Right ventricle myocardium superior (tissue), 1 donor: ENCODE data around the gene MIX23. TPM values are rescaled to one million over a fixed set of nuclear protein-coding genes. Genes with fewer than 3 reads are reported as not detected.
"Not testable (repeated sequence)": the region's sequence is repeated elsewhere in the genome, so short reads cannot be mapped to it uniquely, and the experiment has no call there.

ENCODE experiments used
- ATAC-seq: fragments of 200-7000 bp; cut with Tn5 transposase; one replicate; pipeline ENCODE4 v1.9.1; 2020; ENCODE audit warnings: mild to moderate bottlenecking; ENCODE audit not compliant: poor library complexity
- DNase-seq: peaks from one replicate; pipeline ENCODE4 v3.0.0-alpha.2; 2020
- intact Hi-C: fragments of 100-400 bp; cut with DNase I; formaldehyde crosslinking; loops from one replicate; pipeline ENCODE4 v1.11.2; 2022
- total RNA-seq: library from RNA; stranded (reverse); fragmentation: NEBNext Ultra II Directional; extraction: Animal tissue kit (Norgen Biotek cat#: 25700); gene quantifications from one replicate; pipeline ENCODE4 v1.2.1, GENCODE V29; 2021
- donor health status: DM: no; HTN: yes; CAD: no; lungs with severe emphysema.

MIX23 gene
- total RNA-seq, 1 donor from 2014 or later = 25.0 TPM

GRCh38 chr3:122395582-122395981 is 12.6 kb upstream of the MIX23 start:
- ATAC-seq (no peak), DNase-seq (no peak)
- intact Hi-C loops = no loop called here

DNA sequence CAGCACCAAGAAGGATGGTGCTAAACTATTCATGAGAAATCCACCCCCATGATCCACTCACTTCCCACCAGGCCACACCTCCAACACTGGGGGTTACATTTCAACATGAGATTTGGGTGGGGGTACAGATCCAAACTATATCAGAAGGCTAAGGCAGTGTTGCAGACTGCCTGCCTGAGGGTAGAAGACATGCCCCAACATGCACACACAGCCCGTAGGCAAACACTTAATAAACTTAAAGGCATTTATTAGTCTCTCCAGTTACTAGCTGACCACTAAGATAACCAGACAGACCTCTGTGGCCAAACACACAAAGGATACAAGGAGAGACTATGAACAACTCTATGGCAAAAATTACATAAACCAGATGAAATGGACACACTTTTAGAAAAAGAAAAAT is 11.1 kb upstream of the MIX23 start:
- DNase-seq = no peak
- intact Hi-C loops = loop anchor here (5.0 kb wide), 1 partner anchor 283 kb away; no protein-coding TSS in a partner anchor
- no peak for ATAC-seq

DNA sequence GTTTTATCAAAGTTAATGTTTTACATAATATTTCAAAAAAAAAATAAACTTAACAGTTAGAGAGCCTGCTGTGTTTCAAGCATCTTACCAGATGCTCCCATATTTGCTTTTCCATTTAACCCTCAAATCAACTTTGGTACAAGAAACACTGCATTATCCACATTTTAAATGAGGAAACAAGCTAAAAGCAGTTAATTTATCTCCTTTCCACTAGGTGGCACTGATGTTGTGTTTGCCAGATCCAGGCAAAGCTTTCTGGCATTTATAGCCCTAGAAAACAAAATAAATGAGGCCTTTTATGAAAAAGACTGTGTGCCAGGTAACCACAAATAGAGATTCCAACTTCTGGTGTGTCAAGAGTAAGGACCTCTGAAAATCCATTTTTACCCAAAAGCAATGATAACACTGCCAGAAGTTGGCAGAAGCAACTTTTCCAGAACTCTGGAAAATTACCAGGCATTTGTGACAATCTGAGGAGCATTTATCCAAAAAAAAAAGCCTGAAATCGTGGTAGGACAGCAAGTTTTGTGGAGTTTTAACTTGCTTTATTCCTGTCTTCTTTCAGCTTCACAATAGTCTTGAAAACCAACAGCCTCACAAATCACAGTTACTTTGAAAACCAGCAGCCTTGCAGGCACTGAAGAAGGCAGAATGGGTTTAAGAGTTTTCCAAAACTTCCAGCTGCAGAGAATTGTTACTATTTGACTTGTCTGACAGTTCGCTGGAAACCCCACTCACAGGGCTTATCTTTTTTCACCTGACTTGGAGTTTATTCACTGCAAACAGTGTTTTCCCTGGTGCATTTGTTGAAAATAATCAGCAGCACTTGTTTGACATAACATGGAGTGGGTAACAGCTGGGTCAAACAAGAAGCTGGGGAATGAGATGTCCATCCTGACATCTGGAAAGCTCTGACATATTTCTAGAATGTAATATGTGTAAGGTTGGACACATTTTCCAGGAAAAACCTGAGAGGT is 10.1 kb upstream of the MIX23 start:
- intact Hi-C loops = loop anchor here (5.0 kb wide), 1 partner anchor 284 kb away; no protein-coding TSS in a partner anchor
- ATAC-seq = peak; percentile 50
- no peak for DNase-seq

DNA sequence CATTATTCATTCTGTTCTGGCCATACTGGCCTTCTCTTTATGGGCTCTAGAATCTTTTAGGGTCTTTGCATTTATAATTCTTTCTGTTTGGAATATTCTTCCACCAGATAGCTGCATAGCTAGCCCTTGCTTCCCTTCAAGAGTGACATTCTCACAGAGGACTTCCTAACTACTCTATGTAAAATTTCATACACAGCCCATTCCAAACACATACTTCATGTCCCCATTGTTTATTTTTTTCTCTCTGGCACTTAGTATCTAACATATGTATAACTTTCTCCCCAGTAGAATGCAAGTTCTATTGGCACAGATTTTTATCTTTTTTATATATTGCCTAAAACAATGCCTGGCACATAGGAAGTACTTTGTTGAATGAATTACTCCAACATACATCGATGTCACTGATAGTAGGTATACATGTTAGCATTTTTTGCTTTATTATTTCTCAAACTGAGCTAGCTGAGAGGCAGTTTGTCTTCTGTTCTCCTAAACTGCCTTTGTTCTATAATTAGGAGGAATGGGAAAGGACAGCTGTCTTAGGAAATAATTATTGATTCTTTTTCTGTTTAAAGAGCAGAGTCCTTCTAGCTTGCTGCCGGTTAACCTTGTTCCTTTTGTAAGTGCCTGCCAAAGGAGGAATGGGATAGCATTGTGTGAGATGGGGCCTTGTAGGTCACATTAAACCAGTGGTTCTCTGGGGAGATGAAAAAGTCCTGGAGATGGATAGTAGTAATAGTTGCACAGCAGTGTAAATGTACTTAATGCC is 8.8 kb upstream of the MIX23 start:
- no peak for ATAC-seq
- no peak for DNase-seq
- intact Hi-C loops = loop anchor here (5.0 kb wide), 1 partner anchor 285 kb away; no protein-coding TSS in a partner anchor

DNA sequence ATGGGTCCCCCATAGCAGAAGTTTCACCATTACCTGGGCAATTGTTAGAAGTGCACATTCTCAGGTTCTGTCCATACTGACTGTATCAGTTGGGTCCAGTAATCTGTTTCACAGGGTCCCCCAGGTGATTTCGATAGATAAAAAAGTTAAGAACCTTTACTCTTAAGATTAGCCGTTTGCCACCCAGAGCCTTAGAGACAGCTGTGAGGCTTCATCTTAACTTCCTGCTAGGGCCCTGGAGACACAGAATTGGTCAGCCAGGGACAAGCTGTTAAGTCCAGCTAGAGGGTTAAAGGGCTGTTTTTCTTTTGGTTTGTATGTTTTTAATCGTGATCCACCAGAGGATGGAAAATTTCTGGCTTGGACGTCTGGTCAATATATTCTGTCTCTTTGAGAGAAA is 7.6 kb upstream of the MIX23 start:
- intact Hi-C loops = loop anchor here (5.0 kb wide), 1 partner anchor 287 kb away; no protein-coding TSS in a partner anchor
- DNase-seq = no peak

GRCh38 chr3:122389892-122390291 is 6.9 kb upstream of the MIX23 start:
- intact Hi-C loops = loop anchor here (5.0 kb wide), 1 partner anchor 287 kb away; no protein-coding TSS in a partner anchor

More for the DNA sequence above, 7.6 kb upstream of the MIX23 start:
- ATAC-seq = peak; percentile 53

DNA sequence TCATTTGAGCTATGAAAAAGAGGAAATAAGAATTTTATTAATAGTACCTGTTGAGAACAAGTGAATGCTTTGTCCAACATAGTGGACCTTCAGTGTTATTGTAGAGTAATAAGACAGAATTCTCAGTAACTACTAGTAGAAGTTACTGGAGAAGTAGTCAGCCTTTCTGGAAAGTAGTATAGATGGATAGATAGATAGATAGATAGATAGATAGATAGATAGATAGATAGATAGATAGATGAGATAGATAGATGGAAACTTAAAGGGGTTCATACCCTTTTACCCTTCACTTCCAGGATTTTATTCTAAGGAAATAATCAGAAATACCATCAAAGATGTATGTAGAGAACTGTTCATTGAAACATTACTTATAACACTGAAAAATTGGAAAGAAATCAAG is 6.2 kb upstream of the MIX23 start:
- DNase-seq = no peak
- ATAC-seq = no peak
- intact Hi-C loops = no loop called here

More at GRCh38 chr3:122389892-122390291, 6.9 kb upstream of the MIX23 start:
- no peak for DNase-seq
- no peak for ATAC-seq

GRCh38 chr3:122387709-122388108 is 4.7 kb upstream of the MIX23 start:
- DNase-seq = no peak
- intact Hi-C loops = no loop called here
- no peak for ATAC-seq

DNA sequence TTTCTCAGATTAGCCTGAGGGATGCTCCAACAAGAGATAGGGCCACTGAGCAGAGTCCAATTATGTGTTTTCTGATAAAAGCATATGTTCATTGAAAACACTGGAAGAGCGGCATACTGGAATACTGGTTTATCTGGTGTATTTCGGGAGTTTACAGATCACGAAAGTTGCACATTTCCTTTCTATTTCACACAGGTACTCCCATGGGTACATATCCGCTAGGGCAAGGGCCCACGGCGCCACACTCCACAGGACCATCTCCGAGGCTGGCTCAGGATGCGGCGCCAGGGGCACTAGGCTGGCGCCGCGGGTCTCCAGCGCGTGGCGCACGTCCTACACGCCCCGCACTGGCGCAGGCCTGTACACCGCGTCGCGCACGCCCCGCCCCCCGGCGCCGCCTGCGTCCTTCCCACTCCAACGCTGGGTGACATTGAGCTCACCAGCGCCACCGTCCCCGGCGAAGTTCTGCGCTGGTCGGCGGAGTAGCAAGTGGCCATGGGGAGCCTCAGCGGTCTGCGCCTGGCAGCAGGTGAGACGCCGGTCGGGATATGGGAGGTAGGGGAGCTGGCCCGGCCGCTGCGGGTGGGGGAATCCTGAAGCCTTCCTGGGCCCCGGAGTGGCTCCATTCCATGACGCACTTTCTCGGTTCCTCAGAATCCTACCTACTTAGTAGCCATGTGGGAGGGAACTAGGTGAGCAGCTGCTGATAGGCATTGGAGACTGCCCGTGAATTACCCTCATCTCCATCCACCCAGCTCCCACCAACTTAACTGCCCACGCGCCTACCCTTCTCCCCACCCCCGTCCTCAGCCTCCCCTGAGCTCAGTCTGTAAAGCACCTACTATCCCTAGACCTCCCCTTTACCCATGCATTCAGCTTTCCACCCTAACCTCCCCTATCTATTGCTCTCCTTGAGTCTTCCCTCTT is 1.0 kb upstream of the MIX23 start, which contains the start of gene FAM162A:
Gene FAM162A, plus strand, starts transcription at position 412 of the 927 bp plus-strand sequence. Its CDS starts 84 bp downstream, at position 496.
- intact Hi-C loops = no loop called here
- ATAC-seq (peak; percentile 98), DNase-seq (peak; percentile 98)

DNA sequence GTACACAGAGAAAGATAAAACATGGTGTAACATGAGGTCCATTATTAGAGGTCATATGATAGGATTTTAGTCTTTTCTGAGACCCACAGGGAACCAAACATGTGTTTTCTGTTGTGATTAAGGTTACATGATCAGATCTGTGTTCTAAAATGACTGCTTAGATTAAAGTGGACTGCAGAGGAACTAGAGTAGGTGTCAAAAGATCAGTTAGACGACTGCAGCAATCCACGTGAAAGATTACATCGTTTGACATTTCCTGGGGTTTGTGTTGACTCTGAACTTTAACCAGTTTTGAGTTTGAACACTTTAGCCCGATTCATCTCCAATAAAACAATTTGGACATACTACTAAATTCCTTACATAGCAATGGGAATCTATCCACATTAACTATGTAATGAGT is 5.1 kb downstream of the MIX23 start:
- intact Hi-C loops = no loop called here
- DNase-seq (no peak), ATAC-seq (no peak)

DNA sequence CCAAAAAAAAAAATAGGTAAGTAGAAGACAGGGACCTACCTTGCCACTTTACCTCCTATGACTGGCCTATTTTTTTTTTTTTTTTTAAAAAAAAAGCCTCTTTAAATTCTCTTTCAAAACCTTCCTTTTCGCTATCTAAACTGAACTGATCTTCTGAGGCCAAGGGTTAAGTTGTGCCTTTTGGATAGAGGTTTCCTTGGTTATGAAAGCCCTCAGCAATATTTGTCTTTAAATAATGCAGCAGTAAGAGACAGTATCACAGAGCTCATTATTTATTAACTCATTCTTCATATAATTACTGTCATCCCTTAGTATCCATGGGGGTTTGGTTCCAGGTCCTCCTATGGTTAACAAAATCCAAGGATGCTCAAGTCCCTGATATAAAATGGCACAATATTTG is 9.0 kb downstream of the MIX23 start:
- no peak for DNase-seq

GRCh38 chr3:122366379-122366749 is 16.7 kb downstream of the MIX23 start:
- no peak for DNase-seq
- intact Hi-C loops = no loop called here
- no peak for ATAC-seq

More for the DNA sequence above, 9.0 kb downstream of the MIX23 start:
- no peak for ATAC-seq
- intact Hi-C loops = no loop called here

- ATAC-seq, DNase-seq, intact Hi-C loops: not testable (repeated sequence)
Measured at GRCh38 chr3:122365582-122366378, 17.3 kb downstream of the MIX23 start.

- intact Hi-C loops = no loop called here
- ATAC-seq (no peak), DNase-seq (no peak)
Measured at GRCh38 chr3:122365073-122365472, 18.0 kb downstream of the MIX23 start.

- ATAC-seq (no peak), DNase-seq (no peak)
- intact Hi-C loops = no loop called here
Measured at GRCh38 chr3:122364490-122364889, 18.5 kb downstream of the MIX23 start.

DNA sequence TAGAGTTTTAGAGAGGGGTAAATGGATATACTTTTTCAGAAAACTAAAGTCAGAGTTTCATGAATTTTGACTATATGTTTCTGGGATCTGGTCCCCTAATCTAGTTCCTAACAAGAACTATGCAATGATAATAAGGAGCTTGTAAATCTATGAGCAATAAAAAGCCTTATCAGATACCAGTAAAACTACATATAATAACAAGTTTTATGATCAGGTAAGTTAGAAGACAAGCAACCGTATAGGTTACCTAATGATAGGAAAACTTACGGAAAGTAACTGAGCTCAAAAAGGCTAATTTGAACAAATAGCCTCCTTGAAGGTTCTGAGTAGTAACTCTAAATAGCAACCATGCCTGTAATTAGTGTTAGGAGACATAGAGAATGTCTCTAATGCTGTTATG is 21.0 kb downstream of the MIX23 start:
- DNase-seq (no peak), ATAC-seq (no peak)
- intact Hi-C loops = no loop called here

- intact Hi-C loops = no loop called here
- DNase-seq (no peak), ATAC-seq (no peak)
Measured at GRCh38 chr3:122358703-122359032, 24.4 kb downstream of the MIX23 start.
